ENCODE measurements around the gene MAP3K19. TPM values are rescaled to one million over a fixed set of nuclear protein-coding genes. Genes with fewer than 3 reads are reported as not detected.

Gene MAP3K19
- total RNA-seq, 2 experiments from 2014 or later: not detected

GRCh38 chr2:135074216-135074615 is 27.0 kb upstream of the MAP3K19 start:
- H3K9me3 Mint-ChIP-seq (ENCODE audit: insufficient read depth): peaks cover 27% of the 10 kb centered on the region
- CTCF ChIA-PET: no interaction called here
- H3K27me3 Mint-ChIP-seq (ENCODE audit: low read depth): no peaks in the 10 kb centered on the region
- H3K27ac Mint-ChIP-seq: no peak overlapping the region
- DNase-seq (no peak), ATAC-seq (no peak)
- no peak overlapping the region for H3K4me3 Mint-ChIP-seq
- H3K36me3 Mint-ChIP-seq (ENCODE audit: low read depth): peaks cover 58% of the 10 kb centered on the region
- no peaks in the 10 kb centered on the region for H3K4me1 Mint-ChIP-seq (ENCODE audit: low read depth)
- POLR2A ChIA-PET: no interaction called here

GRCh38 chr2:135072125-135072997 is 25.1 kb upstream of the MAP3K19 start:
- no peaks in the 10 kb centered on the region for H3K4me1 Mint-ChIP-seq (ENCODE audit: low read depth)
- ATAC-seq: no peak

GRCh38 chr2:135066710-135067109 is 19.5 kb upstream of the MAP3K19 start:
- peaks cover 30% of the 10 kb centered on the region for H3K9me3 Mint-ChIP-seq (ENCODE audit: insufficient read depth)
- ATAC-seq (no peak), DNase-seq (no peak)
- H3K27me3 Mint-ChIP-seq (ENCODE audit: low read depth): no peaks in the 10 kb centered on the region
- peaks cover 67% of the 10 kb centered on the region for H3K36me3 Mint-ChIP-seq (ENCODE audit: low read depth)
- CTCF ChIA-PET: interaction anchor here (0.9 kb wide), 1 partner anchor 21 kb away, joined by 3 read pairs; no protein-coding TSS in a partner anchor
- H3K27ac Mint-ChIP-seq: no peak overlapping the region
- peaks cover 11% of the 10 kb centered on the region for H3K4me1 Mint-ChIP-seq (ENCODE audit: low read depth)
- POLR2A ChIA-PET: no interaction called here
- H3K4me3 Mint-ChIP-seq: no peak overlapping the region

More at GRCh38 chr2:135072125-135072997, 25.1 kb upstream of the MAP3K19 start:
- H3K4me3 Mint-ChIP-seq: no peak overlapping the region
- POLR2A ChIA-PET: no interaction called here
- peaks cover 34% of the 10 kb centered on the region for H3K9me3 Mint-ChIP-seq (ENCODE audit: insufficient read depth)
- CTCF ChIA-PET: no interaction called here
- DNase-seq: no peak
- no peak overlapping the region for H3K27ac Mint-ChIP-seq
- no peaks in the 10 kb centered on the region for H3K27me3 Mint-ChIP-seq (ENCODE audit: low read depth)
- peaks cover 61% of the 10 kb centered on the region for H3K36me3 Mint-ChIP-seq (ENCODE audit: low read depth)

- Mint-ChIP-seq H3K27ac (no peak overlapping the region), H3K4me3 (no peak overlapping the region), H3K4me1 (ENCODE audit: low read depth) (peaks cover 11% of the 10 kb centered on the region), H3K36me3 (ENCODE audit: low read depth) (peaks cover 63% of the 10 kb centered on the region), H3K27me3 (ENCODE audit: low read depth) (no peaks in the 10 kb centered on the region), H3K9me3 (ENCODE audit: insufficient read depth) (peaks cover 16% of the 10 kb centered on the region)
- ATAC-seq (no peak), DNase-seq (no peak)
- ChIA-PET POLR2A (no interaction called here), CTCF (no interaction called here)
Measured at GRCh38 chr2:135064149-135064548, 16.9 kb upstream of the MAP3K19 start.

- H3K36me3 Mint-ChIP-seq (ENCODE audit: low read depth): peaks cover 63% of the 10 kb centered on the region
- no peaks in the 10 kb centered on the region for H3K27me3 Mint-ChIP-seq (ENCODE audit: low read depth)
- ATAC-seq (no peak), DNase-seq (no peak)
- H3K9me3 Mint-ChIP-seq (ENCODE audit: insufficient read depth): peaks cover 10% of the 10 kb centered on the region
- ChIA-PET CTCF (interaction anchor here (0.8 kb wide), 1 partner anchor 37 kb away, joined by 4 read pairs; no protein-coding TSS in a partner anchor), POLR2A (no interaction called here)
- H3K4me1 Mint-ChIP-seq (ENCODE audit: low read depth): peaks cover 11% of the 10 kb centered on the region
- no peak overlapping the region for H3K27ac Mint-ChIP-seq
- no peak overlapping the region for H3K4me3 Mint-ChIP-seq
Measured at GRCh38 chr2:135063210-135063609, 16.0 kb upstream of the MAP3K19 start.

- DNase-seq (no peak), ATAC-seq (no peak)
- Mint-ChIP-seq H3K27me3 (ENCODE audit: low read depth) (no peaks in the 10 kb centered on the region), H3K27ac (no peak overlapping the region), H3K4me1 (ENCODE audit: low read depth) (peaks cover 22% of the 10 kb centered on the region), H3K36me3 (ENCODE audit: low read depth) (peaks cover 56% of the 10 kb centered on the region), H3K4me3 (no peak overlapping the region), H3K9me3 (ENCODE audit: insufficient read depth) (peaks cover 10% of the 10 kb centered on the region)
- CTCF ChIA-PET: interaction anchor here (0.7 to 0.8 kb wide), 2 partner anchors 16 to 598 kb away, joined by 3 read pairs; no protein-coding TSS in a partner anchor
- POLR2A ChIA-PET: no interaction called here
Measured at GRCh38 chr2:135059577-135059976, 12.3 kb upstream of the MAP3K19 start.

- Mint-ChIP-seq H3K27me3 (ENCODE audit: low read depth) (no peaks in the 10 kb centered on the region), H3K4me1 (ENCODE audit: low read depth) (peaks cover 31% of the 10 kb centered on the region), H3K4me3 (no peak overlapping the region), H3K27ac (no peak overlapping the region), H3K9me3 (ENCODE audit: insufficient read depth) (no peaks in the 10 kb centered on the region), H3K36me3 (ENCODE audit: low read depth) (peaks cover 35% of the 10 kb centered on the region)
- CTCF ChIA-PET: no interaction called here
- ATAC-seq: no peak
- DNase-seq: no peak
- POLR2A ChIA-PET: no interaction called here
Measured at GRCh38 chr2:135056790-135057189, 9.5 kb upstream of the MAP3K19 start.

- Mint-ChIP-seq H3K27ac (no peak overlapping the region), H3K27me3 (ENCODE audit: low read depth) (no peaks in the 10 kb centered on the region), H3K9me3 (ENCODE audit: insufficient read depth) (no peaks in the 10 kb centered on the region), H3K36me3 (ENCODE audit: low read depth) (peaks cover 24% of the 10 kb centered on the region), H3K4me3 (no peak overlapping the region), H3K4me1 (ENCODE audit: low read depth) (peaks cover 40% of the 10 kb centered on the region)
- CTCF ChIA-PET: interaction anchor here (1.4 to 1.5 kb wide), 2 partner anchors 52 to 743 kb away, joined by 3 to 5 read pairs; no protein-coding TSS in a partner anchor
- POLR2A ChIA-PET: no interaction called here
- DNase-seq (no peak), ATAC-seq (no peak)
Measured at GRCh38 chr2:135055182-135055786, 8.0 kb upstream of the MAP3K19 start.

- H3K4me1 Mint-ChIP-seq (ENCODE audit: low read depth): peaks cover 48% of the 10 kb centered on the region
Measured at GRCh38 chr2:135052997-135053474, 5.8 kb upstream of the MAP3K19 start.

DNA sequence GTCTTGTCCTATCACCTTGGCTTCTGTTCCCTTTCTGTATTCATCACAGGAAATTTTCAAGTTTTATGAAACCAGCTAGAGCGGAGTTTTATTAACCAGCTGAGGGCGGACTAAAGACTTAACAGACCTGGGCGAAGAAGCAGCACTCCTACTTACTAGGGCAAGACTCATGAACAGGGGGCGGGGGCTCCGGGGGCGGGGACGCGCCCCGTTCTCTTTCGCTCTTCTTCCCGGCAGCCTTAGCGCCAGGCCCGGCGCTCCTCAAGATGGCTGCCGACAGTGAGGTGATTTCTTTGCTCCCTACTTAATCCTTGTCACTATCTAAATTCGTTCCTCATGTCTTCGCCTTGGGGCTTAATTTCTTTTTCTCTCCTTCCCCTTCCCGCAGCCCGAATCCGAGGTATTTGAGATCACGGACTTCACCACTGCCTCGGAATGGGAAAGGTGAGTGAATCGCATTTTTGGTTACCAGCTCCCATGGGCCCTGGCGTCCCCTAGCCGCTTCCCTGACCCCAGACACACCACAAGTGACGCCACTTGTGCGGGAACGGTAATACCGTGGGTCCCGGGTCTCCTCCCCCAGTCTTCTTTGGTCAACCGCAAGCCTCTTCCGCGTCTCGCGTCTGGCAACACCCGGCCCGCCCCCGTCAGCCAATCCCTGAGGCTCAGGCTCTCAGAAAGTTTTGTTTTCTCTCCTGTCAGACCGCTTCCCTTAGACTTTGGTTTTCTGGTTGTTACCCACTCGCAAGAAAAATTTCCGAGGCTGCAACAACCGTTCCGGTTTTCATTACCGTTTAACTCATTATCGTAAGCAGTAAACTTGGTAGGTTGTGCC is 5.0 kb upstream of the MAP3K19 start, which contains the start of gene RAB3GAP1:
TSS of gene RAB3GAP1 (plus strand) at position 251 of the 835 bp plus-strand sequence. CDS start at position 267, 16 bp downstream.
- DNase-seq (peak; percentile 95), ATAC-seq (peak; percentile 86)
- Mint-ChIP-seq H3K4me1 (ENCODE audit: low read depth) (peaks cover 48% of the 10 kb centered on the region), H3K27ac (peak within 1 kb of the TSS; percentile 100), H3K36me3 (ENCODE audit: low read depth) (peaks cover 14% of the 10 kb centered on the region), H3K27me3 (ENCODE audit: low read depth) (no peaks in the 10 kb centered on the region), H3K4me3 (peak within 1 kb of the TSS; percentile 94), H3K9me3 (ENCODE audit: insufficient read depth) (no peaks in the 10 kb centered on the region)
- ChIA-PET CTCF (interaction anchor here (1.1 to 3.0 kb wide), 3 partner anchors 47 to 63 kb away, joined by 3 to 15 read pairs (median 4); no protein-coding TSS in a partner anchor), POLR2A (interaction anchor here (0.6 to 1.6 kb wide), 3 partner anchors 66 to 689 kb away, joined by 3 to 5 read pairs (median 3); no protein-coding TSS in a partner anchor)

More at GRCh38 chr2:135052997-135053474, 5.8 kb upstream of the MAP3K19 start:
- ATAC-seq: peak; percentile 20
- Mint-ChIP-seq H3K9me3 (ENCODE audit: insufficient read depth) (no peaks in the 10 kb centered on the region), H3K4me3 (peak overlapping the region; percentile 94), H3K36me3 (ENCODE audit: low read depth) (peaks cover 15% of the 10 kb centered on the region), H3K27ac (peak overlapping the region; percentile 100), H3K27me3 (ENCODE audit: low read depth) (no peaks in the 10 kb centered on the region)
- CTCF ChIA-PET: interaction anchor here (1.5 to 3.0 kb wide), 2 partner anchors 48 to 192 kb away, joined by 3 to 15 read pairs; no protein-coding TSS in a partner anchor
- POLR2A ChIA-PET: interaction anchor here (0.6 to 1.4 kb wide), 5 partner anchors 33 to 690 kb away, joined by 3 to 5 read pairs (median 3); partner anchors contain the start of gene ZRANB3
- DNase-seq: peak; percentile 42

GRCh38 chr2:135050684-135051083 is 3.4 kb upstream of the MAP3K19 start:
- CTCF ChIA-PET: no interaction called here
- Mint-ChIP-seq H3K27me3 (ENCODE audit: low read depth) (no peaks in the 10 kb centered on the region), H3K27ac (peak overlapping the region; percentile 60), H3K4me3 (peak overlapping the region; percentile 56), H3K36me3 (ENCODE audit: low read depth) (peaks cover 6% of the 10 kb centered on the region), H3K9me3 (ENCODE audit: insufficient read depth) (no peaks in the 10 kb centered on the region), H3K4me1 (ENCODE audit: low read depth) (peaks cover 40% of the 10 kb centered on the region)
- DNase-seq (no peak), ATAC-seq (no peak)
- POLR2A ChIA-PET: interaction anchor here (1.6 kb wide), 1 partner anchor 194 kb away, joined by 3 read pairs; no protein-coding TSS in a partner anchor

Measured in activated CD8-positive, alpha-beta T cell treated with anti-CD3 and anti-CD28 coated beads, Interleukin-2, amount 10 ng/mL, durations not matched to agents 7 days and 5 days (primary cell).